ENCODE results near the gene YJU2.

DNA sequence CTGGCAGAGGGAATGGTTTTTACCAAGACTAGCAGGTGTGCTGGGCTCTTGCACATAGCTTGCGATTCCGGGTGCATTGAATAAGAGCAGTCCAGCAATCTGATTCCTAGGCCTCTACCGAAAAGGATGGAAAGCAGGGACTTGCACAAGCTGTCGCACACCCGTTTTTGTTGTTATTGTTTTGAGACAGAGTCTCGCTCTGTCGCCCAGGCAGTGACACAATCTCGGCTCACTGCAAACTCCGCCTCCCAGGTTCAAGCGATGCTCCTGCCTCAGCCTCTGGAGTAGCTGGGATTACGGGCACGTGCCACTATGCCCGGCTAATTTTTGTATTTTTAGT is 12.0 kb upstream of the YJU2 start:
- TF ChIP-seq, protein P1, sequence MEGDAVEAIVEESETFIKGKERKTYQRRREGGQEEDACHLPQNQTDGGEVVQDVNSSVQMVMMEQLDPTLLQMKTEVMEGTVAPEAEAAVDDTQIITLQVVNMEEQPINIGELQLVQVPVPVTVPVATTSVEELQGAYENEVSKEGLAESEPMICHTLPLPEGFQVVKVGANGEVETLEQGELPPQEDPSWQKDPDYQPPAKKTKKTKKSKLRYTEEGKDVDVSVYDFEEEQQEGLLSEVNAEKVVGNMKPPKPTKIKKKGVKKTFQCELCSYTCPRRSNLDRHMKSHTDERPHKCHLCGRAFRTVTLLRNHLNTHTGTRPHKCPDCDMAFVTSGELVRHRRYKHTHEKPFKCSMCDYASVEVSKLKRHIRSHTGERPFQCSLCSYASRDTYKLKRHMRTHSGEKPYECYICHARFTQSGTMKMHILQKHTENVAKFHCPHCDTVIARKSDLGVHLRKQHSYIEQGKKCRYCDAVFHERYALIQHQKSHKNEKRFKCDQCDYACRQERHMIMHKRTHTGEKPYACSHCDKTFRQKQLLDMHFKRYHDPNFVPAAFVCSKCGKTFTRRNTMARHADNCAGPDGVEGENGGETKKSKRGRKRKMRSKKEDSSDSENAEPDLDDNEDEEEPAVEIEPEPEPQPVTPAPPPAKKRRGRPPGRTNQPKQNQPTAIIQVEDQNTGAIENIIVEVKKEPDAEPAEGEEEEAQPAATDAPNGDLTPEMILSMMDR (conservative IDR thresholded peaks at IDR 0.05) = no peak
- TF ChIP-seq ZFX (IDR thresholded peaks at IDR 0.05) = no peak
